Cerebellar cortex (tissue), 1 donor: Measurements from ENCODE around the gene AGAP9.
"Not testable (repeated sequence)": the region's sequence is repeated elsewhere in the genome, so short reads cannot be mapped to it uniquely, and the experiment has no call there.

Experiments
- DNase-seq: peaks from one replicate; pipeline ENCODE4 v3.0.0-alpha.2; 2015; ENCODE audit warnings: low spot score

Gene AGAP9

GRCh38 chr10:47523475-47523874 is at the start of gene AGAP9:
TSS of gene AGAP9 (minus strand) at chr10:47523638. CDS start at chr10:47523526, 112 bp downstream.
- DNase-seq, result not testable (repeated sequence)

- not testable (repeated sequence) for DNase-seq
These were observed 47.9 kb upstream of the AGAP9 start for GRCh38 chr10:47571138-47571912.

- DNase-seq, result not testable (repeated sequence)
These were observed 43.3 kb upstream of the AGAP9 start for GRCh38 chr10:47566757-47567156.

GRCh38 chr10:47566108-47566699 is 42.8 kb upstream of the AGAP9 start:
- DNase-seq, result not testable (repeated sequence)

GRCh38 chr10:47565517-47565920 is 42.1 kb upstream of the AGAP9 start:
- not testable (repeated sequence) for DNase-seq

GRCh38 chr10:47564953-47565352 is 41.5 kb upstream of the AGAP9 start:
- DNase-seq, result not testable (repeated sequence)

GRCh38 chr10:47564318-47564717 is 40.9 kb upstream of the AGAP9 start:
- not testable (repeated sequence) for DNase-seq

GRCh38 chr10:47560452-47560851 is 37.0 kb upstream of the AGAP9 start:
- not testable (repeated sequence) for DNase-seq

GRCh38 chr10:47559718-47560308 is 36.4 kb upstream of the AGAP9 start:
- DNase-seq, result not testable (repeated sequence)

GRCh38 chr10:47558109-47558508 is 34.7 kb upstream of the AGAP9 start:
- not testable (repeated sequence) for DNase-seq

GRCh38 chr10:47557616-47558015 is 34.2 kb upstream of the AGAP9 start:
- DNase-seq, result not testable (repeated sequence)

- DNase-seq, result not testable (repeated sequence)
These were observed 31.9 kb upstream of the AGAP9 start for GRCh38 chr10:47555334-47555733.

- DNase-seq, result not testable (repeated sequence)
These were observed 31.1 kb upstream of the AGAP9 start for GRCh38 chr10:47554552-47554951.

GRCh38 chr10:47553860-47554247 is 30.4 kb upstream of the AGAP9 start:
- peak; percentile 11 for DNase-seq

GRCh38 chr10:47553214-47553859 is 29.9 kb upstream of the AGAP9 start:
- peak; percentile 87 for DNase-seq

- peak; percentile 46 for DNase-seq
These were observed 29.3 kb upstream of the AGAP9 start for GRCh38 chr10:47552719-47553118.

GRCh38 chr10:47547286-47547685 is 23.8 kb upstream of the AGAP9 start:
- DNase-seq, result not testable (repeated sequence)

- not testable (repeated sequence) for DNase-seq
These were observed 13.0 kb upstream of the AGAP9 start for GRCh38 chr10:47536430-47536829.

- not testable (repeated sequence) for DNase-seq
These were observed 21.1 kb downstream of the AGAP9 start for GRCh38 chr10:47502313-47502712.

- DNase-seq, result not testable (repeated sequence)
These were observed 29.2 kb downstream of the AGAP9 start for GRCh38 chr10:47494226-47494625.

- DNase-seq, result not testable (repeated sequence)
These were observed 31.8 kb downstream of the AGAP9 start, which contains the start of gene FAM25G for GRCh38 chr10:47491600-47491999. TSS of gene FAM25G (minus strand) at chr10:47491700. CDS start at chr10:47491674, 26 bp downstream.

GRCh38 chr10:47489630-47490029 is 33.8 kb downstream of the AGAP9 start:
- not testable (repeated sequence) for DNase-seq
